Erythroblast (primary cell): Measurements from ENCODE around the gene NRXN3.

Source experiments
- GATA1 ChIP-seq: IDR thresholded peaks from 2 replicates; pipeline ENCODE4 v1.6.1; 2011; ENCODE audit warnings: low read depth, mild to moderate bottlenecking, control low read depth, low read length, moderate library complexity
- POLR2A ChIP-seq: IDR thresholded peaks from 2 replicates; pipeline ENCODE4 v1.6.1; 2011; ENCODE audit warnings: mild to moderate bottlenecking, low read length

- TF ChIP-seq POLR2A = no peak
- TF ChIP-seq GATA1 = no peak
These were observed 593.6 kb downstream of the NRXN3 start for GRCh38 chr14:78763746-78764145.
